Lower leg skin (tissue), 3 donors: ENCODE results near the gene CAAP1.

Experiments
- CTCF ChIP-seq, 3 donors: fragments of 450-650 bp; IDR thresholded peaks; one replicate each; pipeline ENCODE4 v1.5.1; 2016; ENCODE audit warnings: antibody characterized with exemption in 3 of 3, mild to moderate bottlenecking in 3 of 3, moderate library complexity in 2 of 3
- POLR2A ChIP-seq, 2 donors: fragments of 450-650 bp; IDR thresholded peaks; one replicate each; pipeline ENCODE4 v1.6.1; 2016 to 2017; ENCODE audit warnings: antibody characterized with exemption in 2 of 2, mild to moderate bottlenecking in 1 of 2, moderate library complexity in 1 of 2

- no peak for TF ChIP-seq CTCF (IDR thresholded peaks at IDR 0.05)
- TF ChIP-seq POLR2A (IDR thresholded peaks at IDR 0.05), result no peak
These were observed 12.3 kb downstream of the CAAP1 start for GRCh38 chr9:26880262-26880661.
